NCI-H187 treated with DMSO at 0.1 percent for 48 hours (cell line): ENCODE measurements around the gene SMC1A.
"Not testable (repeated sequence)": the region's sequence is repeated elsewhere in the genome, so short reads cannot be mapped to it uniquely, and the experiment has no call there.

Experiments
- DNase-seq: peaks from one replicate; lab custom pipeline; 2025; lab: John Stamatoyannopoulos, UW

SMC1A gene

DNA sequence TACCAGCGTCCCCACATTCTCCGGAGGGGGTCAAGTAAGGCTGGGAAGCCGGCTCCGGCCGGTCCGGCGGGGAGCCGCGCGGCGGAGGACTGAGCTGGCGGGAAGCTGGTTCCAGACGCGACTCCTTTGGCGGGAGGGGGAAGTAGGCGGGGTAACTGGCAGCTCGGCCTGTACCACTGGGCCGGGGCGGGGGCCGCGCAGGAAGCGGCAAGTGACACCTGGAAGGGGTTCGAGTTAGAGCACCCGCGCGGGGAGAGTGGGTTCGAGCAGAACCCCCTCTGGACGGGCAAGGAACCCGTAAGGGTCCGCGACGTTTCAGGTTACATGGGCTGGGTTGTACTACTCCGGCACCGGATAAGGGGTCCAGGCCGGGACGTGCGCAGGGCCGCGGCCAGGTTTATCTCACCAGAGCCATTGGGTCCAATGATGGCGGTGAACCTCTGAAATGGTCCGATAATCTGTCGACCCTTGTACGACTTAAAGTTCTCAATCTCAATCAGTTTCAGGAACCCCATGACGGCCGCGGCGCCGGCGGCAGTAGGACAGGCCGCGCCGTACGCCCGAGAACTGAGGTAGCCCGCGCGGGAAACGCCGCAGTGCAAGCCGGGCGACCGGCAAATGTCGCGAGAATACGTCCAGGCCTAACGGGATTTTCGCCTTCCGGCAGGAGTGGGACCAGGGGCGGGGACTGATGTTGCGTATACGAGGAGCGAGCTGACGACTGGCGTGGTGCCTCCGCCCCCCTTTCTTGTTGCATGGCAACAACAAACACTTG, at the start of gene SMC1A:
Gene SMC1A, minus strand, starts transcription at position 569 of the 775 bp plus-strand sequence. Its CDS starts 54 bp downstream, at position 515.
- DNase-seq: peak; percentile 62

- no peak for DNase-seq
These were observed 48.9 kb upstream of the SMC1A start for GRCh38 chrX:53471346-53471745.

GRCh38 chrX:53468659-53469058, 46.2 kb upstream of the SMC1A start:
- not testable (repeated sequence) for DNase-seq

DNA sequence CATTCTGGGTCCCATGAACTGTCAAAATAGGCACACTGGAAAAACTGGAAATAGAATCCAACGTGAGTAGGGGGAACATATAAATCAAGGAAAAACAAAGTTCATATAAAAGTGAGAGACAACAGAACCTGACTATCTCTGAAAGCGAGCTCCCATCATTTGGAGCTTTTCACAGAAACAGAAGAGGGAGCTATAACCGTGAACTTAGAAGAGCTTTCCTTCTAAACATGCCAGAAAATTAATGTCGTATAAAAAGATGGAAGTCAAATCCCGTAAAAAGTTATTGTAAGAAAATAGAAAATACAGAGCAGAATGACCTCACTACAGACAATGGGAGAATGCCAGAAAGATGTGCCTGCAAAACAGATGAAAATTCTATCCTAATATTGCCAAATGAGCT, 35.6 kb upstream of the SMC1A start:
- DNase-seq: no peak

DNA sequence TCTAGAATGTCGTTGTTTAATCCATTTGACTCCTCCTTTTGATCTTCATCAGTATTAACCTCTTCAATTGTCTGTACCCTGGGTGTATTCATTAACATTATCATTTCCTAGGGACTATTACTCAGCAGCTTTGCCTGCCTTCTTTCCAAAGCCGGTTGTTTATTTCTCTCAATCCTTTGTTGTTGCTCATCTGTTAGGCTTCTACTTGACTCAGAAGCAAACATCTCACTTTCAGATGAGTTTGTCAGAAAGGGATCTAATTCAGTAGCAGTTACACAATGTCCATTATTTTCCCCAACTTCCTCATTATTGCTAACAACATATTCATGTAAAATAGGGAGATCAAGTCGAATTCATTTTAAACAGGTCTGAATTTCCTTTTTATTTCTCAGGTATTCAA, 33.8 kb upstream of the SMC1A start:
- no peak for DNase-seq

GRCh38 chrX:53452812-53453211, 30.4 kb upstream of the SMC1A start:
- DNase-seq: no peak

GRCh38 chrX:53449632-53450031, 27.2 kb upstream of the SMC1A start:
- no peak for DNase-seq

GRCh38 chrX:53447441-53447840, 25.0 kb upstream of the SMC1A start:
- no peak for DNase-seq

- no peak for DNase-seq
These were observed 23.5 kb upstream of the SMC1A start for GRCh38 chrX:53445977-53446376.

DNA sequence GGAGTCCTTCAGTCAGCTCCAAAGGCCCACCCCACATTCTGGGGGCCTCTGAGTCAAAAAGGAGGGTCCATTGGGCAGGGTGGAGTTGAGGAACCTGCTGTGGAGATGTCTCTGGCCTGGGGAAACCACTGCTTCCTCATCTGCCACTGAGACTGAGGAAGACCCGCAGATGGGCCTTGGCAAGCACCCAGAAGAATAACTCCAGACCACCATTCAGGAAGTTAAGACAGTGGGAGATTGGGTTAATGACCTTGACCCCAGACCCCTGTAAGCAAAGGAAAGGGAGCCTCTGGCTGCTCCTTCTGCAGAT, 19.8 kb upstream of the SMC1A start:
- no peak for DNase-seq

DNA sequence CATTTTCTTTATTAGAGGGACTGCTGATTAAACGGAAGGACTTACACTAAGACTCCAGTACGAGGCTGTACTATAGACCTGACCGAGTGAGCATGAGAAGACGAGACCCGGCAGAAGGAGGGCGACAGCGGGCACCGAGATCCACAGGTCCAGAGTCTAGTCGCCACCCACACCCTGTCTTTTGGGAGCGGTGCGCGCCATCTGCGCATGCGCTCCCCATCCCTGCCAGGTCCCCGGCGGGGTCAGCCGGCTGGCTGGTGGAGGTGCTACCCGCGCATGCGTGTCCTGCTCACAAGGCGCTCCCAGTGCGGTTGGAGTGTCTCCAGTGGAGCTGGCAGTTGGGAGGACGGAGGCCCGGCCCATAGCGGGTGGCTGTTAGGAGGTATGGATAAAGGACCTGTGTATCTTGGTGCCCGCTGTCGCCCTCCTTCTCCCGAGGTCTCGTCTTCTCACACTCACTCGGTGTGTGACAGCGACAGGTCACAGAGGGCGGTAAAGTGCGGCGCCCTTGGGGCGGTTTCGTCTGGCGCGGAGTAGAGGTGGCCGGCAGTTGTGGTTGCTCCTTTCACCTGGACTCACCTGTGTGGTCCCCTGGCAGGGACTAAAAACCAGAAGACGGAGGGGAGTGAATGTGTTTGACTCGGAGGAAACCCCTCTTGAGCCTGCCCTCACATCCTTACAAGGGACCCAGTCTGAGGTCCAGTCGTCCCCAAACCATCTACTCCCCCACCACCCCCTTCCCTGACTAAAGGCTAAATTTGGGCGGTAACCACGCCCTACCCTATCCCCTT, 19.3 kb upstream of the SMC1A start:
- DNase-seq: peak; percentile 21

DNA sequence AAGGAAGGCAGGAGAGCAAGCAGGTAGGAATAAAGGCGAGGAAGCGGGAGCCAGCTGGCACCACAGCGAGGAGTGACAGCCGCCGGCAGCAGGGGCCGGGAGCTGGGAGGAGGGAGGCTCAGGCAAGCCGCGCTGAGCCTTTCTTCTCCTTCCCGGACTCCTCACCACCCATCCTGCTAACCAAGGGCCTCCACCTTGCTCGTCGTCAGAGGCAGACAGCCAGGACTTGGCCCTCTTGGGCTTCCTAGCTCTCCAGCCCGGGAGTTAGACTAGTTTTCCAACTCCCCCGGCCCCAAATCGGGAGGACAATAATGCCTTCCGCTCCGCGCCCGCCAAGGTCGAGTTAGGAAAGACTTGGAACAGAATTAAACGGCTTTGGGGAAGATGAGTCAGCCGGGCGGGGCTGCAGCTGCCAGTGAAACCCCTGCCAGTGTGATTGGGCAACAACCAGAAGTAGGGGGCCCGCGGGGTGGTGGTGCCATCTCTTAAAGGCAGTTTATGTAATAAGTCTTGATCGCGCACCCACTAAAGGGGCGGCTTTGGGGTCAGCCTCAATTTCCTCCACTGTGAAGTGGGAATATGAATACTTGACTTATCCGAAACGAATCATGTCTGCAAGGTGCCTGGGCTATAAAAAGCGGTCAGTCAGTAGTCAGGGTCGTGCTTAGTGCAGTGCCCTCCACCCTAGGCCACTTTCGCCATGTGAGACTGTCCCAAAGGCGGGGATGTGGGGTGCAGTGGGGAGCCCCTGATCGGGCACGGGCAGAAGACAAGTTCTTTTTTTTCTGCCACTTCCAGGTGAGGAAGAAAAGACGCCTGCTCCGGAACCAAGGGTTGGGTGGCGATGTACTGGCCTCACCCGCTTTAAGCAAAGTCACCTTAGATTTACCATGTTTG, 18.4 kb upstream of the SMC1A start:
- DNase-seq: no peak

- no peak for DNase-seq
These were observed 17.6 kb upstream of the SMC1A start for GRCh38 chrX:53440101-53440500.

DNA sequence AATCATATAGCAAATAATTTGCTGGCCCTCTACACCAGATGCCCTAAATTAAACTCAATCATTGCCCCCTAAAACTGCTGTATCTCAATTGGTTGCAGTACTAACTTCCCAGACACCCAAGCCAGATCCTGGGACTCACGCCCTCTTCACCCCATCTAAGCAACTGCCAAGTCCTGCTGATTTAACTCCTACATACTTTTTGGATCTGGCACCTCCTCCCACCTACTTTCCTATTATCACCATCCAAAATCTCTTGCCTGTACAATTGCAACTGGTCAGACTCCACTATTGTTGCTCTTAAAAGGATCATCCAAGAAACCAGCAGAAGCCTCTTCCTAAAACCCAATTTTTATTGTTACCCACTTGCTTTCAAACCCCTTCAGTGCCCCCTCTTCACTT, 16.4 kb upstream of the SMC1A start:
- no peak for DNase-seq

GRCh38 chrX:53438174-53438831, 15.8 kb upstream of the SMC1A start:
- DNase-seq: no peak

DNA sequence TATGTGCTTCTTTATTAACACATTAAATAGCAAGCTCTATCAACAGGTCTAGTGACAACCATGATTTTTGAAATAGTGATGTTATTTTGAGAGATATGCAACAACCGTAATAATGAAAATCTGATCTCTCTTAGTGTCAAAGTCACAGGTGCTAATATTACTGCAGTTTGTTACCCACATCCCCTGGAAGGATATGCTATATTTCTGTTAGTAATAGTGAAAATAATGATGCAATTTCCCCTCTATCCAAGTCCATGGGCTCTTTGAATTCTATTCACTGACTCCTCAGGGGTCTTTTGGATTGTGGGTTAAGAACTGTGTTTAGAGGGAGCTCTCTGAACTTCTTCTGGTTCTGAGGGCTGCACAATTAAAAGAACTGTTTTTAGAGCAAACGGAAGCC, 14.8 kb upstream of the SMC1A start:
- no peak for DNase-seq

- DNase-seq: peak; percentile 1
These were observed 13.5 kb upstream of the SMC1A start for GRCh38 chrX:53435997-53436396.

DNA sequence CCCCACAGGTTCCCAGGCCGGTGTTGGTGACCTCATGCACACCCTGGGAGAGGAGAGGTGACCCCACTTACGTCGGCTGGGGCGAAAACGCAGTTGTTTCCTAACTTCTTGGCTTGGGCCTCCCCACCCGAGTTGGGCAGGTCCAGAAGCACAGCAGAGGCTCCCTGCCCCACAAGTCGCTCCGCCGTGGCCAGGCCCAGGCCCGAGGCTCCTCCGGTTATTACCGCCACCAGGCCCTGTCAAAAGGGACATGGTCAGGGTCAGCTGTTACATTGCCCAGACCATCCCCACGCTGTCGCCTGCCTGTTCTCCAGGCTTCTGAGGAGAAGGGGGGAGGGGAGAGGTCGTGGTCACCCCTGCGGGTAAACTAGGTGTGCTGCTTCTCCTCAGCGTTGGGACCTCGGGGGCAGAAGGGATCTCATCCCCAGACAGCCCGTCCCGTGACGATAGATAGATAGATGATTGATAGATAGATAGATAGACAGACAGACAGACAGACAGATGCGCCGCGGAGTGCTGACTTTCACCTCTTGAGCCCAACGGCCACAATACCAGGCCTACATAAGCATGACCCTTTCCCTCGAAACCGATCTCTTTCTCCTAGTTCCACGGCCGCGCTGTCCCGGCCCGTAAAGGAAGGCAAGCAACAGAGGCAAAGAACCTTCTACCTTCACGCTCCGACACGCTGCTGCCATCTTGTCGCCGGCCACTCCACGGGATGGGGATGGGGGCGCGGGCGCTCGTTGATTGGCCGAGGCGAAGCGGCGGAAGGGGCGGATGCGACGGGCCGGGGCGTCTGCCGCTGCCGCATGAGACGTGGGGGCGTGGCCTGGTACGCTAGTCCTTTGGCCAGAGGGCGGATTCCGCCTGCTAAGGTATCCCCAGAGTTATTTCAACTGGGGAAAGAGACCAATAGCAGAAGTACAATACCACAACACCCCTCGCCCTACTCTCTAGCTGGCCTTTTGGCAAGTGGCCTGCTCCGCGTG, 11.5 kb upstream of the SMC1A start, which contains the start of gene HSD17B10:
Gene HSD17B10, minus strand, starts transcription at position 720 of the 989 bp plus-strand sequence. Its CDS starts 25 bp downstream, at position 695.
- DNase-seq: peak; percentile 24

DNA sequence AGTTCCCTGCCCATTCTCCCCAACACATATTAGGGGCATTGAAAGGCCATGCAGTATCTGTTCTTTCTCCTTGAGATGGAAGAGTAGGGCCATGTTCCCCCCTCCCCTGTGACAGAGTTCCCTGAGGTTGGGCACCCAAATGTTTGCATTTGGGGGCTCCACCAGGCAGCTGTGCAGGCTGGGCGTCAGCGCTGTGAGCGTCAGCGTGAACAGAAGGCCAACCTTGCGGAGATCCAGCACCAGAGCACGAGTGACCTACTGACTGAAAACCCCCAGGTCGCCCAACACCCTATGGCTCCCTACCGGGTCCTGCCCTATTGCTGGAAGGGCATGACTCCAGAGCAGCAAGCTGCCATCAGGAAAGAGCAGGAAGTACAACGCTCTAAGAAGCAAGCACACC, 7.8 kb upstream of the SMC1A start:
- no peak for DNase-seq

DNA sequence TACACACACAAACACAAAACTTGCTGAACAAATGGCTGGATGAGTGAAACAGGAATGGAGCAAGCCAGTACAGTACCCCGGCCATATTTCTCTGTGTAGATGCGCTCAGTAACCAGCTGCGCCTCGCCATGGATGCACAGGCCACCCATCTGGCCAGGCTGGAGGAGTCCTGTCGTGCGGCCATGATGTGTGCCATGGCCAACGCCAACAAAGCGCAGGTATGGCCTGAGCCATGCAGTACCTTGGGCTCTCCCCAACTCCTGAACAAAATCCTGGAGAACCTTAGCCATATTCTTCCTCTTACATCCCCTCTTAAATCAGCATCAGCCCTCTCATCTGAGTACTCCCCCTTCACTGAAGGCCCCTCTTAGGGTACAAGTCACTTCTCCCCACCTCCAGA, 7.3 kb upstream of the SMC1A start:
- DNase-seq: no peak

GRCh38 chrX:53422861-53423306, 430 bp upstream of the SMC1A start, which contains the start of gene RIBC1:
Gene RIBC1, plus strand, starts transcription at chrX:53422873. Its CDS starts 3,404 bp downstream, at chrX:53426277.
- no peak for DNase-seq
